Gastrocnemius medialis (tissue), 4 donors: ENCODE results near the gene ZNF611. TPM values are rescaled to one million over a fixed set of nuclear protein-coding genes. Genes with fewer than 3 reads are reported as not detected.
"Not testable (repeated sequence)": the region's sequence is repeated elsewhere in the genome, so short reads cannot be mapped to it uniquely, and the experiment has no call there.

Source experiments
- ATAC-seq, 2 donors: fragments of 150-250 bp; one replicate each; pipeline ENCODE4 v1.9.1; 2016
- DNase-seq, 2 donors: peaks; one replicate each; pipeline ENCODE4 v3.0.0-alpha.2; 2019
- H3K27ac ChIP-seq, 4 donors: fragments of 200-600 bp; sonication (generic); 1 replicate in 1 of 4; 2 replicates in 3 of 4; pipeline ENCODE4 v1.5.1; 2016 to 2018; ENCODE audit warnings: mild to moderate bottlenecking in 2 of 4, moderate library complexity in 1 of 4
- H3K27me3 ChIP-seq, 3 donors: fragments of 200-600 bp; sonication (generic) in 2 of 3; 1 replicate in 1 of 3; 2 replicates in 2 of 3; pipeline versions ENCODE4 v1.5.1 to v1.6.0; 2016 to 2019; ENCODE audit warnings: mild to moderate bottlenecking in 1 of 3, moderate library complexity in 1 of 3
- H3K36me3 ChIP-seq, 2 donors: fragments of 200-600 bp; sonication (generic) in 1 of 2; one replicate each; pipeline ENCODE4 v1.5.1; 2017 to 2018
- H3K4me1 ChIP-seq, 2 donors: fragments of 200-600 bp; sonication (generic) in 1 of 2; one replicate each; pipeline ENCODE4 v1.5.1; 2016 to 2017; ENCODE audit warnings: mild to moderate bottlenecking in 2 of 2
- H3K4me3 ChIP-seq, 4 donors: fragments of 200-600 bp; sonication (generic) in 3 of 4; 1 replicate in 1 of 4; 2 replicates in 3 of 4; pipeline ENCODE4 v1.5.1; 2016 to 2019; ENCODE audit warnings: mild to moderate bottlenecking in 2 of 4
- H3K9me3 ChIP-seq, 3 donors: fragments of 200-600 bp; sonication (generic) in 2 of 3; 1 replicate in 1 of 3; 2 replicates in 2 of 3; pipeline ENCODE4 v1.5.1; 2016 to 2019
- POLR2A ChIP-seq, 2 donors: fragments of 450-650 bp; IDR thresholded peaks; one replicate each; pipeline ENCODE4 v1.6.1; 2017; ENCODE audit warnings: antibody characterized with exemption in 2 of 2, mild to moderate bottlenecking in 2 of 2, moderate library complexity in 2 of 2
- in situ Hi-C, 4 donors: fragments of 200-750 bp; cut with MboI; loops; one replicate each; pipeline versions ENCODE4 v1.15.0 to v1.8.0; 2017; ENCODE audit warnings: low sequenced_read_pairs in 4 of 4
- intact Hi-C: fragments of 100-400 bp; cut with DNase I; formaldehyde crosslinking; loops from one replicate; pipeline ENCODE4 v1.15.1; 2023; ENCODE audit warnings: low total_unique reads
- total RNA-seq, 4 donors: library from RNA; depleted of rRNA; stranded (reverse); fragments of >200 nt; gene quantifications; one replicate each; pipeline versions ENCODE4 v1.1.0 to v1.2.3, GENCODE V29; 2016
- TF ChIP-seq, protein P1 (sequence below), 5 experiments: fragments of 450-650 bp in 3 of 5; fragments of 200-600 bp in 2 of 5; sonication (generic) in 2 of 5; IDR thresholded peaks in 4 of 5; conservative IDR thresholded peaks in 1 of 5; 1 replicate in 4 of 5; 2 replicates in 1 of 5; pipeline ENCODE4 v1.5.1; 2016 to 2019; ENCODE audit warnings: antibody characterized with exemption in 5 of 5, mild to moderate bottlenecking in 3 of 5, moderate library complexity in 3 of 5

The ZNF611 gene
- total RNA-seq, 4 donors from 2014 or later, result 1.7 to 4.0 (median 2.5) TPM

DNA sequence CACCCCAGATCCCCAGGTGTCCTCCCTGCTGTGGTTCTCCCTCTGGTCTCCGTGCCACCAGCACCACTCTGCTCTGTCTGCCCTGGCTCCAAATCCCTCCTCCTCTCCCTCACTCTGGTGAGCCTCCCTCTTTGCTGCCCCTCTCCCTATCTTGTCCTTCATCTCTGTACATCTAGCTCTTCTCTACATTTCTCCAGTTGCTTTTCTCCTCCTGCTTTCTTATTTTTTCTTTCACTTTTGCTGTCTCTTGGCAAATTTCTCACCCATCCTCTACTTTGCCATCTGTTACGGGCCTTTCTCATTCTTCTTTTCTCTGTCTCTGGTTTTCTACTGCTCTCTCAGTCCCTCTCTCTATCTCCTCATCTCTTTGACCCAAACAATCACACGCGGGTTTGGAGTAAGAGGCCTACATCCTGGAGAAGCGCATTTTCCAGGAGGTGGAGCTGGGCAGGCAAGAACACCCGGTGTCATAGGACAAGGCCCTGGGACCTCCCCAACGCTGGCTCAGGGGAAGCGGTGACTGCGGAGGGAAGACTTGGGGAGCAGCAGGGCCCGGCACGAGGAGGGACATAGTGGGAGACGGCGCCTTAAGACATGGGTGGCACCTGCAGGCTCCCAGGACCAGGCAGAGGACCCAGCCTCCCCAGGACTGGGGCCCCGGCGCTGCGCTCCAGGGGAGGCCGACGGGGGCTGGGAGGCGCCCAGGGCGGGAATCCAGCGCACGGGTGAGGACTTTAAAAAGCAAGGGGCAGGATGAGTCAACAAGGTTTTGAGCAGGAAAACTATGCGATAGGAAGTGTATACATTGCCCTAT, 9.9 kb downstream of the ZNF611 start:
- ATAC-seq (no peak), DNase-seq (no peak)
- no peak for TF ChIP-seq POLR2A (IDR thresholded peaks at IDR 0.05)
- TF ChIP-seq, protein P1, sequence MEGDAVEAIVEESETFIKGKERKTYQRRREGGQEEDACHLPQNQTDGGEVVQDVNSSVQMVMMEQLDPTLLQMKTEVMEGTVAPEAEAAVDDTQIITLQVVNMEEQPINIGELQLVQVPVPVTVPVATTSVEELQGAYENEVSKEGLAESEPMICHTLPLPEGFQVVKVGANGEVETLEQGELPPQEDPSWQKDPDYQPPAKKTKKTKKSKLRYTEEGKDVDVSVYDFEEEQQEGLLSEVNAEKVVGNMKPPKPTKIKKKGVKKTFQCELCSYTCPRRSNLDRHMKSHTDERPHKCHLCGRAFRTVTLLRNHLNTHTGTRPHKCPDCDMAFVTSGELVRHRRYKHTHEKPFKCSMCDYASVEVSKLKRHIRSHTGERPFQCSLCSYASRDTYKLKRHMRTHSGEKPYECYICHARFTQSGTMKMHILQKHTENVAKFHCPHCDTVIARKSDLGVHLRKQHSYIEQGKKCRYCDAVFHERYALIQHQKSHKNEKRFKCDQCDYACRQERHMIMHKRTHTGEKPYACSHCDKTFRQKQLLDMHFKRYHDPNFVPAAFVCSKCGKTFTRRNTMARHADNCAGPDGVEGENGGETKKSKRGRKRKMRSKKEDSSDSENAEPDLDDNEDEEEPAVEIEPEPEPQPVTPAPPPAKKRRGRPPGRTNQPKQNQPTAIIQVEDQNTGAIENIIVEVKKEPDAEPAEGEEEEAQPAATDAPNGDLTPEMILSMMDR (IDR thresholded peaks at IDR 0.05 in 4 of 5, conservative IDR thresholded peaks at IDR 0.05 in 1 of 5), result no peak
- Histone ChIP-seq H3K4me3 (no peak overlapping the region), H3K4me1 (no peaks in the 10 kb centered on the region), H3K9me3 (no peaks in the 10 kb centered on the region), H3K27me3 (no peaks in the 10 kb centered on the region), H3K27ac (no peak overlapping the region), H3K36me3 (peaks cover 0 to 34% of the 10 kb centered on the region in 2 donors)
- intact Hi-C loops, result no loop called here
- in situ Hi-C loops, result loop anchor here in 2 of 4 donors (25.0 kb wide), 1 partner anchor 463 kb away; the partner anchor contains the start of gene ZNF766 (in 2 of the 2)

DNA sequence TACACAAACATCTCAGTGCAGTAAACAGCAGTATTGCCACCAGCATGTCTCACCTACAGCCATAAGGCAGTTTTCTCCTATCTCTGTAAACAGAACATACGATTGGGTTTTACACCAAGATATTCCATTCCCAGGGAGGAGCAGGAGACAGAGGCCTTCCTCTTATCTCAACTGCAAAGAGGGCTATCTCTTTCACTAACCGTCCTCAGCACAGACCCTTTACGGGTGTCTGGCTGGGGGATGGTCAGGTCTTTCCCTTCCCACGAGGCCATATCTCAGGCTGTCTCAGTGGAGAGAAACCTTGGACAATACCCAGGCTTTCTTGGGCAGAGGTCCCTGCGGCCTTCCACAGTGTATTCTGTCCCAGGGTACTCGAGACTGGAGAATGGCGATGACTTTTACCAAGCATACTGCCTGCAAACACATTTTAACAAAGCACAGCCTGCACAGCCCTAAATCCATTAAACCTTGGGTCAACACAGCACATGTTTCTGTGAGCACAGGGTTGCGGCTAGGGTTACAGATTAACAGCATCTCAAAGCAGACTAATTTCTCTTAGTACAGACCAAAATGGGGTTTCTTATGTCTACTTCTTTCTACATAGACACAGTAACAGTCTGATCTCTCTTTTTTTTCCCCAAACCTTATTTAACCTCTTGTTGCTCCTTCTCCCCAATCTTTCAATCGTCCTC, 10.8 kb downstream of the ZNF611 start:
- H3K4me1 ChIP-seq, H3K9me3 ChIP-seq, H3K4me3 ChIP-seq, DNase-seq, H3K27me3 ChIP-seq, in situ Hi-C loops, H3K27ac ChIP-seq, intact Hi-C loops, ATAC-seq: not testable (repeated sequence)
- H3K36me3 ChIP-seq, result peaks cover 0 to 34% of the 10 kb centered on the region in 2 donors

DNA sequence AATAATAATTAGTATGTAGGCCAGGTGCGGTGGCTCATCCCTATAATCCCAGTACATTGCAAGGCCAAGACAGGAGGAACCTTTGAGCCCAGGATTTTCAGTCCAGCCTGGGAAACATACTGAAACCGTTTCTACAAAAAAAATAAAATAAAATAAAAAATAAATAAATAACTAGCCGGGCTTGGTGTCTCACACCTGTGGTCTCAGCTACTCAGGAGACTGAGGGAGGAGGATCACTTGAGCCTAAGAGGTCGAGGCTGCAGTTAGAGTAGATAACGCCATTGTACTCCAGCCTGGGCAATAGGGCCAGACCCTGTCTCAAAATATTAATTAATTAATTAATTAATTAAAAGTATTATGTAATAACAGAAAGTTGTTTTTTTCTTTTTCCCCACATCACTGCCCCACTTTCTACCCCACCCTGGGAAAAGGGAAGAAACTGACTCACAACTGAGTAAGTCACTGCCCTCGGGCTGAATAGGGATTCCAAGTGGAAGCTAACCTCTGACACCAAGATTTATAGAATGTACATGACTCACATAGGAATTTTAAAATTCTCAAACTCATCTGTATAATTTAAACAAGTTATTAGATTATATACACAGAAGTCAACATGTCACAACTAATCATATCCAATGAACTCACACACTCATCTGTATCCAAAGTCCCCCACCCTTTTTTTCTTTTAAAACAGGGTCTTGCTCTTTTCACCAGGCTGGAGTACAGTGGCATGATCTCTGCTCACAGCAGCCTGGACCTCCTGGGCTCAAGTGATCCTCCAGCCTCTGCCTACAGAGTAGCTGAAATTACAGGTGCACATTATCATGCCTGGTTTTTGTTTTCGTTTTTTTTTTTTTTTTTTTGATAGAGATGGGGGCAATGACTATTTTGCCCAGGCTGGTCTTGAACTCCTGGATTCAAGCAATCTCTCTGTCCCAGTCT, 12.5 kb downstream of the ZNF611 start:
- Histone ChIP-seq H3K9me3 (no peaks in the 10 kb centered on the region), H3K36me3 (peaks cover 0 to 23% of the 10 kb centered on the region in 2 donors), H3K4me1 (no peaks in the 10 kb centered on the region), H3K27me3 (no peaks in the 10 kb centered on the region), H3K4me3 (no peak overlapping the region), H3K27ac (no peak overlapping the region)
- intact Hi-C loops (no loop called here), in situ Hi-C loops (no loop called here)
- TF ChIP-seq POLR2A (IDR thresholded peaks at IDR 0.05), result no peak
- TF ChIP-seq, protein P1 (IDR thresholded peaks at IDR 0.05 in 4 of 5, conservative IDR thresholded peaks at IDR 0.05 in 1 of 5), result no peak
- DNase-seq (no peak), ATAC-seq (no peak)

DNA sequence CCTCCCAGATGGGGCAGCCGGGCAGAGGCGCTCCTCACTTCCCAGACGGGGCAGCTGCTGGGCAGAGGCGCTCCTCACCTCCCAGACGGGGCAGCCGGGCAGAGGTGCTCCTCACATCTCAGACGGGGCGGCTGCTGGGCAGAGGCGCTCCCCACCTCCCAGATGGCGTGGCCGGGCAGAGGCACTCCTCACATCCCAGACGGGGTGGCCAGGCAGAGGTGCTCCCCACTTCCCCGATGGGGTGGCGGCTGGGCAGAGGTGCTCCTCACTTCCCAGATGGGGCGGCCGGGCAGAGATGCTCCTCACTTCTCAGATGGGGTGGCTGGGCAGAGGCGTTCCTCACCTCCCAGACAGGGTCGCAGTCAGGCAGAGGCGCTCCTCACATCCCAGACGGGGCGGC, 14.3 kb downstream of the ZNF611 start:
- H3K27me3 ChIP-seq, H3K4me1 ChIP-seq, in situ Hi-C loops, ATAC-seq, H3K27ac ChIP-seq, DNase-seq, H3K9me3 ChIP-seq, intact Hi-C loops, H3K4me3 ChIP-seq: not testable (repeated sequence)
- H3K36me3 ChIP-seq, result peaks cover 0 to 13% of the 10 kb centered on the region in 2 donors

DNA sequence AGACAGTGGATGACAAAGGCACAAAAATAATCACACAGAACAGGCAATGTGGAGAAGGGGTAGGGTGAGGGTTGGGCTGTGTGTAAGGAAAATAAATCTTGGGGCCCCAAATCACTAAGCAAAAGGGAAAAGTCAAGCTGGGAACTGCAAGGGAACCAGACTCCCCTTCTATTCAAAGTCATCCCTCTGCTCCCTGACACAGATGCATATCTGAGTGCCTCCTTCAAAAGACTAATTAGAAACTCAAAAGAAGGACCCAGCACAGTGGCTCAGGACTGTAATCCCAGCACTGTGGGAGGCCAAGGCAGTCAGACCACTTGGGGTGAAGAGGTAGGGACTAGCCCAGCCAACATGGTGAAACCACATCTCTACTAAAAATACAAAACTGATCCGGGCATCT, 18.3 kb downstream of the ZNF611 start:
- Histone ChIP-seq H3K36me3 (peaks cover 0 to 24% of the 10 kb centered on the region in 2 donors), H3K9me3 (no peaks in the 10 kb centered on the region), H3K27me3 (no peaks in the 10 kb centered on the region), H3K27ac (no peak overlapping the region), H3K4me1 (no peaks in the 10 kb centered on the region), H3K4me3 (no peak overlapping the region)
- in situ Hi-C loops, result no loop called here
- intact Hi-C loops, result no loop called here
- TF ChIP-seq POLR2A (IDR thresholded peaks at IDR 0.05), result no peak
- TF ChIP-seq, protein P1 (IDR thresholded peaks at IDR 0.05 in 4 of 5, conservative IDR thresholded peaks at IDR 0.05 in 1 of 5), result no peak
- ATAC-seq, result no peak
- no peak for DNase-seq

DNA sequence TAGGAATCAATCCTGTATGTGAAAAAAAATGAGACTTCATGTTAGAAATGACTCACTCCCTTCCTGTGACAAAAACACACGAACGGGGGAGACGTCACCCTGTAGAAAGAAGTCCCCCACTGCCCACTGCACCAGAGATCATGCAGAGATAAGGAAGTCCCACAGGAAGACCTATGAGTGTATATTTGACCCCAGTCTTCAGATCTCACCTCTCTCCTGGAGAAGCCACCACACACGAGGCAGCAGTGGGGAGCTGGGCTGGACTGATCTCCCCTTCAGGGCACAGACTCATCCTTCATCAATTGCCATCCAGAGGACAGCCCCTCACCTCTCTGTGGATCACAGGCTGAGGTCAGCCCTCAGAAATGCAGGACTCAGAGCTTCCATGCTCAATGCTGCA, 18.9 kb downstream of the ZNF611 start:
- H3K4me1 ChIP-seq, ATAC-seq, DNase-seq, in situ Hi-C loops, H3K4me3 ChIP-seq, H3K27ac ChIP-seq, H3K9me3 ChIP-seq, intact Hi-C loops, H3K27me3 ChIP-seq: not testable (repeated sequence)
- H3K36me3 ChIP-seq, result peaks cover 0 to 24% of the 10 kb centered on the region in 2 donors

DNA sequence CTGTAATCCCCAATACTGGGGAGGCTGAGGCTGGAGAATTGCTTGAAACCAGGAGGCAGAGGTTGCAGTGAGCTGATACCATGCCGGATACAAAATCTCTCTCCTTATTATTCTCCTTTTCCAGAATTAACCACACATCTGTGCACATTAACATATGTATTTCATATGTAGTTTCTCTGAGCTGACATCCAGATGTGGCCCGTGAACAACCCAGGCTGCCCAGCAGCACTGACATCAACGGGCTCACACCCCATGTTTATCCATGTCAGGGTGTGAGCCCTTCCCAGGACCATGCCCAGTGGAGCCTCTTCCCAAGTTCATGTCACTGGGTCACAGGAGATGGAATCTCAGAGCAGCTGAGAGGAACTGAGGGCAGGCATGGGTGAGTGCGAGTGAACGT, 19.5 kb downstream of the ZNF611 start:
- intact Hi-C loops, H3K4me1 ChIP-seq, H3K27me3 ChIP-seq, ATAC-seq, DNase-seq, H3K9me3 ChIP-seq, H3K4me3 ChIP-seq, H3K27ac ChIP-seq, in situ Hi-C loops: not testable (repeated sequence)
- H3K36me3 ChIP-seq, result peaks cover 0 to 21% of the 10 kb centered on the region in 2 donors

DNA sequence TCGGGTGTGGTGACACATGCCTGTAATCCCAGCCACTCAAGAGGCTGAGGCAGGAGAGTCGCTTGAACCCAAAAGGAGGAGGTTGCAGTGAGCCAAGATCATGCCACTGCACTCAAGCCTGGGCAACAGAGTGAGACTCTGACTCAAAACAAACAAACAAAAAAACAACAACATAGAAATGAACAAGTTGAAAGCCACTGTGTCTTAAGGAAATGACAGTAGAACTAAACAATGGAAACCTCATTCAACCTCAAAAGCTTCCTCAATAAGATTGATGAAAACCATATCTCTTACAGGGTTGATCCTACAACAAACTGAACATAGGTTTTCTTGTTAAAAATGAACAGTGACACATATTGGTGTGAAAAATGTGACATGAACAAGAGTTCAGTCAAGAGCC, 21.8 kb downstream of the ZNF611 start:
- H3K27me3 ChIP-seq, intact Hi-C loops, DNase-seq, H3K4me1 ChIP-seq, in situ Hi-C loops, H3K4me3 ChIP-seq, H3K9me3 ChIP-seq, ATAC-seq, H3K27ac ChIP-seq: not testable (repeated sequence)
- peaks cover 0 to 33% of the 10 kb centered on the region in 2 donors for H3K36me3 ChIP-seq
